CD4-positive, alpha-beta T cell treated with Interleukin-15 for 1 hour (primary cell): ENCODE measurements around the gene ATP8B4.
A peak's percentile ranks its signal among the peaks of the same experiment; 100 is the strongest.

ENCODE experiments used
- DNase-seq: peaks from one replicate; pipeline ENCODE4 v3.0.0-alpha.2; 2020

Gene ATP8B4

GRCh38 chr15:50059203-50059772 lies 59.7 kb downstream of the ATP8B4 start:
- no peak for DNase-seq

DNA sequence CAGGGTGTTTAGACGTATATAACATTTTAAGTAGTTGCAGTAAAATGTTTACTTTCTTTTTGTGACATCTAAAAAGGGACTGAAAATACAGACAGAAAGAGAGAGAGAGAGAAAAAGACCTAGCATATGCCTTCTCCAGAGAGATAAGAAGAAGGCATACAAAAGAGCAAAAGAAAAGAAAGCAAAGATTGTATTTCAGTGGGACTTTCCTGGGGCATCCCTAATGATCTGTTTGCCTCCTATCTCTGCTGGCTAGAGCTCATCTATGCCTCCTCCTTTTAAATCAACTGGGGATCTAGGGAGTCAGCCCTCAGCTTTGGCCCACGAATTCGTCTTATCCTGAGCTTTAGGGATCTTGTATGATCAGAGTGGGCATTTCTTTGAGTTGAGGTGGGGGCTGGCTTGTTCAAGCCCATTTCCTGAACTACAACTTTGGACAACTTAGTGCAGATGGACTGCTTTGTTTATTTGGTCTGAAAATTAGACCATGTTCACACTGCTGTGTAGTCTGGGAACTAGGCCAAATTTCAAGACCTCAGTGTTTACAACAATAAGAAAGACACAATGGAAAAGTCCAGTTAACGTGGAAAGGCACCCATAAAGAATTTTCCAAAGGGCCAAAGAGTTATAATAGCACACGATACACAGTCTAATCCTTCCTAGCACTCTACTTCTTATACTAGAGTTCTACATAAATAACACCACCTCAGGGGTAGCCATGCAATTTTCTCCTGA lies 61.0 kb downstream of the ATP8B4 start:
- no peak for DNase-seq

DNA sequence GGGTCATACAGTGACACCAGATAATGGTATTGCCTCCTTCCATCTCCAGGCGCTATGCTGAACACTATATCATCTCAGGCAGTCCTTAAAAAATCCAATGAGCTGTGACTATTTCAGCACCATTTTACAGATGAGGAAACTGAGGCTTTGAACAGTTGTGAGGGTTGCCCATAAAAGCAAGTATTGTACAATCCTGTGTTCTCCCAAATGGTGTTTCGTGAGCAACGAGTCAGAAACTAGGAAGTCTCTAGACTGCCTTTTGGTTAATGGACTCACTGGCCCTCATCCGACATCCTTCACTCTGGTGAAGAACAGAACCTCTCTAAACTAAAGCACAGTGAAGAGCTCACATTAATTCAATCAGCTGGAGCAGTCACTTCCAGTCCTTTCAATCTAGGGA lies 61.8 kb downstream of the ATP8B4 start:
- DNase-seq: no peak

DNA sequence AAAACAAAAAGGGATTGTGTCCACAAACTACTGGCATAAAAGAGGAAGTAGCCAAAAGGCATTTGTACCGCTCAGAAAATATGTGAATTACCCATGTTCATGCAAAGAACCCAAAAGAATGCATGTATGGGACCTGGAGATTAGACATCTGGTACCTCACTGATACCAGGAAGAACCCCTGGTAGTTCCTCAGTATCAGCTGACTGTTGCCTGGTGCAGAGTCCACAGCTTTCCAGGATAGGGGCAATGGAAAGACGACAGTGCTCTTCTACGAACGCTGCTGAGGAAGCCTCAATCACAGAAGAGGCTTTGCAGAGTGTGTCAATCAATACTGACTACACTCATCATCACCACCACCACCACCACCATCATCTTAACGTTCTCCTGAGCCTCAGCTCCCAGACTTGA lies 63.3 kb downstream of the ATP8B4 start:
- DNase-seq: no peak

GRCh38 chr15:50055332-50055731 lies 63.7 kb downstream of the ATP8B4 start:
- peak; percentile 17 for DNase-seq

DNA sequence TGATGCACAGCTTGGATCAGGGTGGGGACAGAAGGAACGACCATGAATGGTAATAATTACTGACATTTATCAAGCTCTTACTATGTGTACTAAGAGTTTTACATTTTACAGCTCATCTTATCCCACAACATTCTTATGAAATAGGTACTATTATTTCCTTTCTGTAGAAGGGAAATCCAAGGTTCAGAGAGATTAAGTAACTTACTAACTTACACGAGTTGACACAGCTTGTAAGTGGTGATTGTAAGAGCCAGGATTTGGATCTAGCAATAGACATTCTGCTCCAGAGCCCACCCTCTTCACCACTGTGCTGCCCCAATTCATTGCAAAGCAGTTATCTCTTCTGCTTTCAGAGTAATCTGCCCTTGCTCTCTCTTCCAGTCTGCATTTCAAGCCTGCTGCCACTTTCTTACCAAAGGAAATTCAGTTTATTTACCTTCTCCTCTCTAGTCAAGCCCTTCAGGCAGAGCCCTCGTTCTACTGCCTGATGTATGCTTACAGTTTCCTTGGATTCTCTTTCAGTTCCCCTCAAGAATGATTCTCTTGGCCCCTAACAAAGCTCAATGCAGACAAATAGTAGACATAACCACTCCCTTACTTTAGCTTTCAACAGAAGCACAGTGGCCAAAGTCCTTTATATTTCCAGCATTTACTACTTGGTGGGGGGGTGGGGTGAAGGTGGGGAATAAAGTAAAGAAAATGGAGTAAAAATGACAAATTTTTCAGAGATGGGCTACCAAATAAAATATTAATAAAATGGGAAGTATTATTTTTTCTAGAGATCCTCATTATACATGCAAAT lies 65.8 kb downstream of the ATP8B4 start:
- DNase-seq: no peak

GRCh38 chr15:50051811-50052419 lies 67.1 kb downstream of the ATP8B4 start:
- peak; percentile 33 for DNase-seq

DNA sequence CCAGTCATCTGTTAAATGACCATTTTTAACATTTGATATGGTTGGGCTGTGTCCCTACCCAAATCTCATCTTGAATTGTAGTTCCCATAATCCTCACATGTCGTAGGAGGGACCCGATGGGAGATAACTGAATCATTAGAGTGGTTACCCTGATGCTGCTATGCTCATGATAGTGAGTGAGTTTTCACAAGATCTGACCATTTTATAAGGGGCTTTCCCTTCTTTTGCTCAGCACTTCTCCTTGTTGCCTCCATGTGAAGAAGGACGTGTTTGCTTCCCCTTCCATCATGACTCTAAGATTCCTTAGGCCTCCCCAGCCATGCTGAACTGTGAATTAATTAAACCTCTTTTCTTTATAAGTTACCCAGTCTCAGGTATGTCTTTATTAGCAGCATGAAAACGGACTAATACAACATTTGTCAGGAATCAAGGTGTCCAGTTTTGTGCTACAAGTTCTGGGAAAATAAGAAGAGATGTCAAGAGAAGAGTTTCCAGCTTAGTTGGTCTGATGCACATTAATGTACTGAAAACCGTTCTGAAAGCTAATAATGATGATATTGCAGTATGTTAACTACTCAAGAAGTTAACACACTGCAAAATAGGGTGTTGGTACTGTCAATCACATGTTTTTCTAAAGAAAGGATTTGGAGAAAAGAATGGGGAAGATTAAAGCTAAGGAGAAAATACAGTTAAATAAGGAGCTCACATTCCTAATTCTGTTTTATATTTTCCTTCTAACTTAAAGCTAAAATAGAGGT lies 67.9 kb downstream of the ATP8B4 start:
- peak; percentile 16 for DNase-seq

GRCh38 chr15:50049871-50050270 lies 69.2 kb downstream of the ATP8B4 start:
- DNase-seq: no peak

DNA sequence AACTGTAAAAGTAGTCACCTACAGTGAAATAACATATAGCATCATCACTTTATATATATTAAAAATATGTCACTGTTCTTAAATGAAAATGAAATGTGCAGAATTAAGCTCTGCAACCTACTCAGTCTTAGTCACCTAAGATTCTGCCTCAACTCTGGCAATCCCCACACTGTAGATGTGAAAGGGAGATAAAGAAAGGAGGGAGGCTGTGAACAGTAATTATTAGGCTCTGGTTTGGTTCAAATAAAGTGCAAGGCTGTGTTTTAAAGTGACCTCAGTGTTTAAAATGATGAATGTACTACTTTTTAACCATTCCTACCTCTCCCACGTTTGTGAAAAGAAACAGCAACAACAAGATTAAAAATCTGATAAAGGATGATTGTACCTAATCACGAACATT lies 72.2 kb downstream of the ATP8B4 start:
- no peak for DNase-seq

GRCh38 chr15:50046159-50046558 lies 72.9 kb downstream of the ATP8B4 start:
- no peak for DNase-seq

DNA sequence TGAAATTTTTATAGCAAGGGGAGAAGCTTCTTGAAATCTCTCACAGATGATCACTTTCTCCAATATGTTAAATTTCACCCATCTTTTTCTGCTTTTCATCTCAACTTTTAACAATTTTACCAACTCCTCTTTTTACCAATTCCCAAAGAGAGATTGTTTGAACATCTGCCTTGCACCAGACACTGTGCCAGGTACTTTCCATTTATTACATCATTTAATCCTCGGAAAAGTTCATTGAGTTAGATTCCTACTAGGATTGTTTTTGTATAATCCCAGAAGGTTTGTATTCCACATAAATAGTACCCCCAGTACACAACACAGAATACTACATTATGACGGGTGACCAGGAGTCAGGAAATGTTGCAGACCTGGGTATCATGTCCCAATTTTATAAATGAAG lies 74.1 kb downstream of the ATP8B4 start:
- DNase-seq: no peak

- no peak for DNase-seq
These were observed 74.6 kb downstream of the ATP8B4 start for GRCh38 chr15:50044406-50044805.

GRCh38 chr15:50042775-50043174 lies 76.3 kb downstream of the ATP8B4 start:
- no peak for DNase-seq

GRCh38 chr15:50030456-50030855 lies 88.6 kb downstream of the ATP8B4 start:
- no peak for DNase-seq

GRCh38 chr15:50028326-50028725 lies 90.7 kb downstream of the ATP8B4 start:
- no peak for DNase-seq

- no peak for DNase-seq
These were observed 94.8 kb downstream of the ATP8B4 start for GRCh38 chr15:50024281-50024680.

DNA sequence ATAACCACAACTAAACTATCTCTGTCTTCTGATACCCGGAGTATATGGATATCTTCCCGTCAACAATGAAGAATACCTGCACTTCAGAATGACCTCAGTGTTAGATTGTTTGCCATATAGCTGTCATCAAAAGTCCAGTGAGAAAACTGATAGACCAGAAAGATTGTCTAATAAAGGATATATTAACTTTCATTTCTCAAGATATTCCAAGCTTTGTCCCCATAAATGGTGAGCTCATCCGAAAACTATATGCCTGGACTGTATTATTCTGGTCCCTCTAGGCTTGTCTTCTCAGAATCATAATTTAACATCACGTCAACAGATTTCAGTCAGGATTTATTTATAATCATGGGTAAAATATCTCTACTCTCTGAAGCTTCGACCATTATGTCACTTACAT lies 100.5 kb downstream of the ATP8B4 start:
- DNase-seq: no peak

GRCh38 chr15:50017522-50017921 lies 101.5 kb downstream of the ATP8B4 start:
- DNase-seq: no peak

DNA sequence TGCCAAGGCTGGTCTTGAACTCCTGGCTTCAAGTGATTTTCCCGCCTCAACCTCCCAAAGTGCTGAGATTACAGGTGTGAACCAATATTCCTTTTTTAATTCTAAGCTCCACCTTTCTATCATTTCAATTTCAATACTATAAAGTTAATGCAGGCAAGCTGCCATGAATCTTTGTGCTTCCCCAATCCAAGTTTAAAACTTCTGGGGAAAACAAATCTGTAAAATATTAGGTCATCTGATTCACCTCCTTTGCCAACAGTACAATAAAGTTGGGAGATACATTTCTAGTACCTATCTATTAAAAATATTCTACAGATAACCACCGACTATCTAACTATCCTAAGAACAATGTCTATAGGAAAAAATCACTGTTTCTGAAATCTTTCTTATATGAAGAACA lies 102.1 kb downstream of the ATP8B4 start:
- no peak for DNase-seq

DNA sequence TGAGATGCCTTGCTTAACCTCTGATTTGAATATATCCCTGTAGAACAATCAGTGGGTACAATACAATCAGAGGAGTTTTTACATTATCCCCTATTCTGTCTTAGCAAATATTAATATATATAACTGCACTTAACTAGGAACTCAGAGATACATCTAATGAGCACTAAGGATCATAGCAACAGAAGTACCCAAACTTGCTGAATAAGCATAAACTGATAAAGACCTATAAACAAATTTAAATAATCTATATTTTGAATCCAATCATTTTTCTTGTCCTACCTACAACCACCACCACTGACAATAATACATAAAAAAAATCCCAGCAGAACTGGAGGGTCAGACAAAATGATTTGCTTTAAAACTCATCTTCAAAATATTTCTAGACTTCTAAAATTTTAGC lies 106.2 kb downstream of the ATP8B4 start:
- DNase-seq: no peak

DNA sequence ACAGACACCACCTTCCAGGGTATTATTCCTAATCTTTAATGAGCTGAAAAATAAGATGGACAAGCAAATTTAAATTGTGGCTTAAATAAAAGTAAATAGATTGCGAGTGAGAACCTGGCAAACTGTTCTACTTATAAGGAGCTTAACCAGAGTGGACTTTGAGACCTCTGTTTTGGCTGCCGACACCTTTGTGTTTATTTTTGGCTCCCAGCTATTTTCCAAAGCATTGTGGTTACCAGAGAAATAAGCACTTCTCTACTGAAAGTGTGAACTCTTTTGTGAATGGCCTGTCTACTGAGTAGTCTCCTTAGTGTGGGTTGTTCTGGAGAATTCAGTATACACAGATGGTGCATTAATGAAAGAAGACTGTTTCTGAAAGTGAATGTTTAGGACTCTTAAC lies 109.4 kb downstream of the ATP8B4 start:
- no peak for DNase-seq

- peak; percentile 76 for DNase-seq
These were observed 115.2 kb downstream of the ATP8B4 start for GRCh38 chr15:50003786-50004334.
